K562 (cell line): ENCODE data around the gene SPDYE6. TPM values are rescaled to one million over a fixed set of nuclear protein-coding genes. Genes with fewer than 3 reads are reported as not detected.
"Not testable (repeated sequence)": the region's sequence is repeated elsewhere in the genome, so short reads cannot be mapped to it uniquely, and the experiment has no call there.

Source experiments
- CTCF ChIP-seq, 3 experiments: IDR thresholded peaks in 2 of 3; conservative IDR thresholded peaks in 1 of 3; 2 replicates each; pipeline ENCODE4 v1.5.1; 2011 to 2012; ENCODE audit warnings: low read length in 3 of 3, mild to moderate bottlenecking in 3 of 3, control low read depth in 2 of 3, improper control_type of control experiment in 1 of 3, inconsistent platforms in 1 of 3, low read depth in 1 of 3, mixed read lengths in 1 of 3, moderate library complexity in 1 of 3; ENCODE audit not compliant: insufficient read depth in 2 of 3
- EP400 ChIP-seq: fragments of 450-650 bp; IDR thresholded peaks from 2 replicates; pipeline ENCODE4 v1.6.1; 2017; ENCODE audit warnings: antibody characterized with exemption, mild to moderate bottlenecking, moderate library complexity
- LCOR ChIP-seq: sonication (generic); formaldehyde crosslinking; IDR thresholded peaks from 2 replicates; pipeline ENCODE4 v1.8.0; 2022; ENCODE audit warnings: mild to moderate bottlenecking, missing genetic modification reagents
- MYC ChIP-seq, 2 experiments: fragments of 250-450 bp in 1 of 2; sonication (Bioruptor Pico) in 1 of 2; IDR thresholded peaks; 2 replicates each; pipeline versions ENCODE4 v1.5.1 to v1.6.1; 2012 to 2021; ENCODE audit warnings: low read depth in 2 of 2, borderline replicate concordance in 1 of 2, improper control_type of control experiment in 1 of 2, low read length in 1 of 2, mild to moderate bottlenecking in 1 of 2, moderate library complexity in 1 of 2
- PHF20 ChIP-seq: fragments of 450-650 bp; IDR thresholded peaks from 2 replicates; pipeline ENCODE4 v1.6.1; 2018; ENCODE audit not compliant: partially characterized antibody
- YY1 ChIP-seq, 3 experiments: IDR thresholded peaks; 2 replicates each; pipeline ENCODE4 v1.6.1; 2011; ENCODE audit warnings: low read length in 2 of 3, mild to moderate bottlenecking in 2 of 3, moderate library complexity in 2 of 3, borderline replicate concordance in 1 of 3, control low read depth in 1 of 3, low read depth in 1 of 3; ENCODE audit not compliant: insufficient read depth in 3 of 3, insufficient replicate concordance in 2 of 3, control insufficient read depth in 1 of 3, insufficient read length in 1 of 3; ENCODE audit errors: extremely low read depth in 1 of 3
- ZBTB2 ChIP-seq: fragments of 450-650 bp; IDR thresholded peaks from 2 replicates; pipeline ENCODE4 v1.6.1; 2016; ENCODE audit warnings: antibody characterized with exemption
- polyA plus RNA-seq, 8 experiments: library from polyadenylated mRNA; depleted of rRNA in 4 of 8; stranded (reverse) in 5 of 8; unstranded in 3 of 8; fragments of >200 nt; fragmentation: Nextera tagmentation in 2 of 8; fragmentation: Illumina TruSeq in 1 of 8; extraction: Ambion mirVana in 2 of 8; extraction: Trizol in 1 of 8; gene quantifications; 2 replicates each; pipeline versions ENCODE4 v1.2.1 to v1.2.3, GENCODE V29; 2011 to 2014; ENCODE audit warnings: inconsistent platforms in 1 of 8, missing spikeins in 1 of 8
- total RNA-seq, 7 experiments: library from RNA; depleted of rRNA in 6 of 7; stranded (reverse); fragments of >200 nt in 6 of 7; fragmentation: Illumina TruSeq in 2 of 7; extraction: Trizol in 2 of 7; gene quantifications; 2 replicates each; pipeline versions ENCODE4 v1.2.1 to v1.2.3, GENCODE V29; 2011 to 2021; ENCODE audit warnings: low replicate concordance in 1 of 7
- TF ChIP-seq, protein P1 (sequence below), 2 experiments: fragments of 450-650 bp in 1 of 2; sonication (generic) in 1 of 2; formaldehyde crosslinking in 1 of 2; IDR thresholded peaks; 2 replicates each; pipeline versions ENCODE4 v1.7.1 to v1.9.0; 2016 to 2022; ENCODE audit warnings: inconsistent platforms in 1 of 2, mild to moderate bottlenecking in 1 of 2, missing genetic modification reagents in 1 of 2
- TF ChIP-seq, protein P2 (sequence below): fragments of 450-650 bp; IDR thresholded peaks from 2 replicates; pipeline ENCODE4 v1.6.1; 2014; ENCODE audit warnings: low read depth, mild to moderate bottlenecking, moderate library complexity, borderline replicate concordance

The SPDYE6 gene
- total and polyA plus RNA-seq, 9 of the 15 experiments (the other 6 are each of a cell fraction or from before 2014, with no cell fraction given), result 0.24 to 0.35 TPM; not detected in 7

- TF ChIP-seq, protein P1, sequence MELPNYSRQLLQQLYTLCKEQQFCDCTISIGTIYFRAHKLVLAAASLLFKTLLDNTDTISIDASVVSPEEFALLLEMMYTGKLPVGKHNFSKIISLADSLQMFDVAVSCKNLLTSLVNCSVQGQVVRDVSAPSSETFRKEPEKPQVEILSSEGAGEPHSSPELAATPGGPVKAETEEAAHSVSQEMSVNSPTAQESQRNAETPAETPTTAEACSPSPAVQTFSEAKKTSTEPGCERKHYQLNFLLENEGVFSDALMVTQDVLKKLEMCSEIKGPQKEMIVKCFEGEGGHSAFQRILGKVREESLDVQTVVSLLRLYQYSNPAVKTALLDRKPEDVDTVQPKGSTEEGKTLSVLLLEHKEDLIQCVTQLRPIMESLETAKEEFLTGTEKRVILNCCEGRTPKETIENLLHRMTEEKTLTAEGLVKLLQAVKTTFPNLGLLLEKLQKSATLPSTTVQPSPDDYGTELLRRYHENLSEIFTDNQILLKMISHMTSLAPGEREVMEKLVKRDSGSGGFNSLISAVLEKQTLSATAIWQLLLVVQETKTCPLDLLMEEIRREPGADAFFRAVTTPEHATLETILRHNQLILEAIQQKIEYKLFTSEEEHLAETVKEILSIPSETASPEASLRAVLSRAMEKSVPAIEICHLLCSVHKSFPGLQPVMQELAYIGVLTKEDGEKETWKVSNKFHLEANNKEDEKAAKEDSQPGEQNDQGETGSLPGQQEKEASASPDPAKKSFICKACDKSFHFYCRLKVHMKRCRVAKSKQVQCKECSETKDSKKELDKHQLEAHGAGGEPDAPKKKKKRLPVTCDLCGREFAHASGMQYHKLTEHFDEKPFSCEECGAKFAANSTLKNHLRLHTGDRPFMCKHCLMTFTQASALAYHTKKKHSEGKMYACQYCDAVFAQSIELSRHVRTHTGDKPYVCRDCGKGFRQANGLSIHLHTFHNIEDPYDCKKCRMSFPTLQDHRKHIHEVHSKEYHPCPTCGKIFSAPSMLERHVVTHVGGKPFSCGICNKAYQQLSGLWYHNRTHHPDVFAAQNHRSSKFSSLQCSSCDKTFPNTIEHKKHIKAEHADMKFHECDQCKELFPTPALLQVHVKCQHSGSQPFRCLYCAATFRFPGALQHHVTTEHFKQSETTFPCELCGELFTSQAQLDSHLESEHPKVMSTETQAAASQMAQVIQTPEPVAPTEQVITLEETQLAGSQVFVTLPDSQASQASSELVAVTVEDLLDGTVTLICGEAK (IDR thresholded peaks at IDR 0.05), result peak; percentile 92
- TF ChIP-seq, protein P1 (CRISPR knock-in tag; IDR thresholded peaks at IDR 0.05), result not testable (repeated sequence)
- TF ChIP-seq MYC (IDR thresholded peaks at IDR 0.05; ENCODE audit: low read depth, low read length) (peak; percentile 86), YY1 (IDR thresholded peaks at IDR 0.05; ENCODE audit: borderline replicate concordance in 1 of 3, control insufficient read depth in 1 of 3, extremely low read depth in 1 of 3, insufficient read depth in 3 of 3, insufficient read length in 1 of 3, insufficient replicate concordance in 2 of 3, low read depth in 1 of 3, low read length in 2 of 3) (peak in 2 of 3 experiments; percentile 55 to 67), CTCF (IDR thresholded peaks at IDR 0.05 in 2 of 3, conservative IDR thresholded peaks at IDR 0.05 in 1 of 3; ENCODE audit: insufficient read depth in 2 of 3, low read depth in 1 of 3, low read length in 3 of 3) (peak; percentile 22 to 74 (median 40); a peak in 4 of 6 replicates), ZBTB2 (peak; percentile 99), PHF20 (peak; percentile 29), EP400 (peak; percentile 82), LCOR (peak; percentile 81)
- not testable (repeated sequence) for TF ChIP-seq MYC (CRISPR knock-in tag; IDR thresholded peaks at IDR 0.05; ENCODE audit: borderline replicate concordance, low read depth)
- TF ChIP-seq, protein P2, sequence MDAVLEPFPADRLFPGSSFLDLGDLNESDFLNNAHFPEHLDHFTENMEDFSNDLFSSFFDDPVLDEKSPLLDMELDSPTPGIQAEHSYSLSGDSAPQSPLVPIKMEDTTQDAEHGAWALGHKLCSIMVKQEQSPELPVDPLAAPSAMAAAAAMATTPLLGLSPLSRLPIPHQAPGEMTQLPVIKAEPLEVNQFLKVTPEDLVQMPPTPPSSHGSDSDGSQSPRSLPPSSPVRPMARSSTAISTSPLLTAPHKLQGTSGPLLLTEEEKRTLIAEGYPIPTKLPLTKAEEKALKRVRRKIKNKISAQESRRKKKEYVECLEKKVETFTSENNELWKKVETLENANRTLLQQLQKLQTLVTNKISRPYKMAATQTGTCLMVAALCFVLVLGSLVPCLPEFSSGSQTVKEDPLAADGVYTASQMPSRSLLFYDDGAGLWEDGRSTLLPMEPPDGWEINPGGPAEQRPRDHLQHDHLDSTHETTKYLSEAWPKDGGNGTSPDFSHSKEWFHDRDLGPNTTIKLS, result peak; percentile 83
Measured at GRCh38 chr7:102363549-102364393, 7.5 kb upstream of the SPDYE6 start (continued).
